Hematopoietic multipotent progenitor cell treated with erythropoietin and hydrocortisone succinate and interleukin-3 and kit ligand, for 8 days (in vitro differentiated cells): ENCODE data around the gene MTHFD1L.
"Not testable (repeated sequence)": the region's sequence is repeated elsewhere in the genome, so short reads cannot be mapped to it uniquely, and the experiment has no call there.

Experiments used
- DNase-seq: peaks from one replicate; pipeline ENCODE4 v3.0.0-alpha.2; 2015

Gene MTHFD1L

DNA sequence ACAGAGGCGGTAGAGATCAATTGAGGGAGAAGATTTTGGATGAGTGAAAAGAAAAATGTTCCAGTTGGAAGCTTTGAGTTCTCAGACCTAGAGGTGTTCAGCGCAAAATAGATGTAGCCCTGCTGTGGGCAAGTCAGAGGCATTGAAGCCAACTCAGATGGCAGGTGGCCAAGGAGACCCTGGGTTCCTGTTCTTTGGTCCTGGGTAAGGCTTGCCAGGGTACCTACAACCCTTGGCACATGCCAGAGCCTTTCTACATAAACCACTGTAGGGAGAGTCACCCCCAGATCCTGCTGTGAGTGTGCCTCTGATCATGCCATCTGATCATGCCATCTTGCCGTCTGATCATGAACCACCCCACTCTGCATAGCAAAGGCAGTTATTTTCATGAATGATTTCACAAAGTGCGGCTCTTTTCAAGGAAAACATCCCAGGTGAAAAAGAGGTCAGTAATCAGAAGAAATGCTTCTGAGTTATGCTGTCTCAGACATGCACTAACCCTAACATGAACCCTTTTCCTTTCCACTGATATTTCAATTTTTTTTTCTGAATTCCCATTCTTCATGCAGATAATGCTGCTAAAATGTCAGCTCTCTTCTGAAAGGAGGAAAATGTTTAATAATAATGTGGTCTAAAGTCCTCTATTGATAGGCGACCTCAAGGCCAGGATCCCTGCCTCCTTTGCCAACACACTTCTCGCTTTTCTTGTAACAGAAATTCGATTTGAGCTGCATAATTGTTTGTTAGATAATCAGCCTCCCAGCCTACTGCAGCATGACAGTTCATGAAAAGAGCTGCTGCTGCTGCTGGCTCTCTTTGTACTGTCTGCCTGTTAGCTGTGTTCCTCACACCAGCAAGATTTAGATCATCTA lies 153.6 kb downstream of the MTHFD1L start:
- no peak for DNase-seq

DNA sequence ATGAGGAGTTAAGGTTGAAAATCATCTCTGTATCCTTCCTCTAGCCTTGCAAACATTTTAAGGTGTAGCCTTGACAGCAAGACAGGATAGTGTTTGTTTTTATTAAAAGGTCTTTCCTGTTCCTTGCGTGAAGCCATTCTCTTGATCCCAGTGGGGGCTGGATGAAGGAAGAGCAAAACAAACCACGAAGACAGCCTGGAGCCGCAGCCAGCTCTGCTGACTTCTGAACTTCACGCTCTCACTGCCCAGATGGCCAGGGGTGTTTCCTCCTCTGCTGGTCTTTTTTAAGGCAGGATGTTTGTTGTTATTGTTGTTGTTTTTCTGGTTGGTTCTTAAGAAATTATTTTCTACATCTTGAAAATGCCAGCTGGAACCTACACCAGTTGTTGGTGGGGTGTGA lies 156.4 kb downstream of the MTHFD1L start:
- DNase-seq, result no peak

GRCh38 chr6:151022492-151022891 lies 157.0 kb downstream of the MTHFD1L start:
- no peak for DNase-seq

DNA sequence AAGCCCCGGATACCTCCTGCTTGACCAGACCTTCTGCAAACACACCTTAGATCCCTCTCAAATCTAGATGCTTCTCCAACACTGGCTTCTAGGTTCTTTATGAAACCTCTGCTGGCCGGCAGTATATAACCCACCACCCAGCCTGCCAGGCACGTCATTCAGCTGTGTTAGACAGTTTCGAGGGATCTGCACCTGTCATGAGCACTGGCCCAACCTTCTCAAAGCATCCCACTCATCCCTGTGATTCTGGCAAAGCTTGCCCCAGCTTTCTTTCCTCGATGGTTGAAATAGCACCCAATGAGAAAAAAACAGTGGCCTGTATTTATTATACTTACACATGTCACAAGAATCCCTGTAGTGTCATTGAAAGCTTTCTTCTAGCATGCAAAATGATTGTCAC lies 157.8 kb downstream of the MTHFD1L start:
- no peak for DNase-seq

DNA sequence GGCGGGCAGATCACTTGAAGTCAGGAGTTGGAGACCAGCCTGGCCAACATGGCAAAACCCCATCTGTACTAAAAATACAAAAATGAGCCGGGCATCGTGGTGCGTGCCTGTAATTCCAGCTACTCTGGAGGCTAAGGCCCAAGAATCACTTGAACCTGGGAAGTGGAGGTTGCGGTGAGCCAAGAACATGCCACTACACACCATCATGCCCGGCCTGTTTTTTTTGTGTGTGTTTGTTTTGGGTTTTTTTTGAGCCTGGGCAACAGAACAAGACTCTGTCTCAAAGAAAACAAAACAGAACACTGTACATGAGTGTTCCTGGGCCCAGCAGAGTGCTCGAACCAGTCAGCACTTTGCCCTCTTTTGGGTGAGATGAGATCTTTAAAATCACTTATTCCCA lies 159.1 kb downstream of the MTHFD1L start:
- no peak for DNase-seq

DNA sequence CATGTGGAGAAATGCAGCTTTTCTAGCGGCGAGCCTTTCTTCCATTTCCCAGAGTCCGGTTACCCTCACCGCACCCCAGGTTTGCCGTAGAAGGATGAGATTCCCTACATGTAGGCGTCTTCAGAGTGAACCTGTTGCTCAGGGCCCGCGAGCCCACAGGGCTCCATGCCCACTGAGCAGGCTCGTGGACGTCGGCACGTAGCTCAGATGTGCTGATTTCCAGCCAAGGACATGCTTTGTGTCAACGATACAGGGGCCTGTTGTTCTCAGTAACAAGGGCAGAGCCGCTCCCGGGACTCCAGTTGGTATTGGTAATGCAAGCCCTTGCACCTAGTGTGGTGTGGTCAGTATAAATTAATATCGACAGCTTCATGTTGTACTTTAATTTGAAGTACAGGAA lies 159.6 kb downstream of the MTHFD1L start:
- no peak for DNase-seq

- no peak for DNase-seq
Observed at GRCh38 chr6:151026041-151026663, 160.7 kb downstream of the MTHFD1L start.

GRCh38 chr6:151027295-151027747 lies 161.8 kb downstream of the MTHFD1L start:
- DNase-seq, result no peak

GRCh38 chr6:151027936-151028838 lies 162.7 kb downstream of the MTHFD1L start:
- DNase-seq, result no peak

GRCh38 chr6:151029970-151030369 lies 164.5 kb downstream of the MTHFD1L start:
- DNase-seq, result no peak

DNA sequence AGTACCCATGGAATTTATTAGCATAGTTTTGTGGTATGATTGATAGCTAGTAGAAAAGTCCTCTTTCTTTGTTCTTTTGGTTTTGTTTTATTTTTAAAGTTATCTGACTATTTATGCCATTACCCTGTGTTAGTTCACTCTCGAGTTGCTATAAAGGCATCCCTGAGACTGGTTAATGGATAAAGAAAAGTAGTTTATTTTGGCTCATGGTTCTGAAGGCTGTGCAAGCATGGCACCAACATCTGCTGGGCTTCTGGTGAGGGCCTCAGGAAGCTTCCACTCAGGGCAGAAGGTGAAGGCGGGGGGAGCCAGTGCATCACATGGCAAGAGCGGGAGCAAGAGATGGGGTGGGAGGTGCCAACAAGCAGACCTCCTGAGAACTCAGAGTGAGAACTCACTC lies 166.5 kb downstream of the MTHFD1L start:
- DNase-seq, result no peak

GRCh38 chr6:151034825-151035781 lies 169.6 kb downstream of the MTHFD1L start:
- no peak for DNase-seq

DNA sequence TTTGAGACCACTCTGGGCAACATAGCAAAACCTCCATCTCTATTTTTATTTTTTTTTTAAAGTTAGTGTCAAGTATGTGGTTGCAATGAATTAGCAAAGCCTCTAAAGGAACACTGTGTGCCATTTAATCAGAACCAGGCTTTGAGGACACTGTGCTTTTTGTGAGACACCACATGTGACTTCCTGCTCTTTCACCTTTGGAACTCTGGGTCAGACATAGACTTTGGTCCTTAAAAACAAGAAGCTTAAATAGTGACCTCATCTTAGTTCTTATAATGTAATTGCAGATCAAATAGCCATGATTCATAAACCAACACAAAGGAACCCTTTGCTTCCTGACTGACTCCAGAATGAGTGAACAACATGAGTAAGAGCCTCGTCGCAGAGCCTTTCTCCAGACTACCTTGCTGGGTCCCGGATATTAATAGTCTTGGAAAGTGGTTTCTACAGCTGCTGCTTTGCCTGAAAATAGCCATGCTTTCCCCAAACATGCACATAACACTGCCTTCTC lies 170.8 kb downstream of the MTHFD1L start:
- not testable (repeated sequence) for DNase-seq

GRCh38 chr6:151036869-151037680 lies 171.6 kb downstream of the MTHFD1L start:
- no peak for DNase-seq

- DNase-seq, result no peak
Observed at GRCh38 chr6:151038616-151039015, 173.1 kb downstream of the MTHFD1L start.

DNA sequence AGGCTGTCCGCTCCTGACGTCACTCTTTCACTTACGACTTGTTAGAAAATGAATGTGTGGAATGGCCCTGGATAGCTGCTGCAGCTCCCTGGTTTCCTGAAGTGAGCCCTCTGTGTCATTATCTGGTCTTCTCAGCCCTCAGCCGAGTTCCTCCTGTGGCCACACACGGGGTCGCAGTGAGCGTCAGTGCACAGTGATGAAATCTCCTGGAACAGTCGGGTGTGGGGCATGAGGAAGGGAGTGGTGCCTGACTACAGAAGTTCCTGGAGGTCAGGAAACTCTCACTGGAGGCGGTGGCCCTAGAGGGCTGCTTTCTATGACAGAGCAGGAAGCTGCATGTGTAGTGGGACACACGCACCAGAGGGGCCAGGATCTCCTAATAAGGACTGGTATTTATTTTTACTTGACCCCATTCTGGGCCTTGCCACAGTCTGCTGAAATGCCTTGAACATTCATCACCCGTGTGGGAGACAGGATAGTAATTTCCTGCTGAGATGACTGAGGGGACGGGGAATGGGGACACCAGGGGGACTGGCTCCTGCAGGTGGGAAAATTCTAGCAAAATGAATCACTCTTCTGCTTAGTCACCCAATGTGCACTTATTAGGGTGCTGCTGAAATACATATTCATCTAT lies 175.5 kb downstream of the MTHFD1L start:
- DNase-seq, result peak; percentile 86

- DNase-seq, result no peak
Observed at GRCh38 chr6:151041686-151042085, 176.2 kb downstream of the MTHFD1L start.

DNA sequence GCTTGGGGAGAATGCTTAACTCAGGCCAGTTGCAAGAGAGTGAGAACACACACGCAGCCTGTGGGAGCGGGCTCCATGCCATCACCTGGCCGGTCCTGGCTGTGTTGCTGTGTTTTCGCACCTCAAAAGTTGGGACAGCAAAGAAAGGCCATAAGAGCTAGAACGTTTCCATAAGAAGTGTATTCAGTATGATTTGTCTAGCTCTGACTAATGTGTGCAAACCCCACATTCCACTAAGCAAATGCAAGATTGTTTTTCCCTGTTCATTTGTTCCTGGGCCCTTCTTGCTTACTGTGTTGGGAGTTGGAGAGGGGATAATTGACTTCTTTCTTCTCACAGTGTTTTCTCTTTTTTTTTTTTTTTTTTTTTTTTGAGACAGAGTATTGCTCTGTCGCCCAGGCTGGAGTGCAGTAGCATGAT lies 177.4 kb downstream of the MTHFD1L start:
- not testable (repeated sequence) for DNase-seq

- DNase-seq, result no peak
Observed at GRCh38 chr6:151043944-151044343, 178.4 kb downstream of the MTHFD1L start.
